ENCODE data around the gene VSX1.

- TF ChIP-seq CTCF (IDR thresholded peaks at IDR 0.05) (no peak), POLR2A (IDR thresholded peaks at IDR 0.05) (no peak)
Observed at GRCh38 chr20:25038103-25038410, 43.9 kb downstream of the VSX1 start.

Measured in upper lobe of left lung (tissue), 4 donors.